Measurements from ENCODE around the gene FAM83G. TPM values are rescaled to one million over a fixed set of nuclear protein-coding genes. Genes with fewer than 3 reads are reported as not detected.
"Not testable (repeated sequence)": the region's sequence is repeated elsewhere in the genome, so short reads cannot be mapped to it uniquely, and the experiment has no call there.

Gene FAM83G, protein sequence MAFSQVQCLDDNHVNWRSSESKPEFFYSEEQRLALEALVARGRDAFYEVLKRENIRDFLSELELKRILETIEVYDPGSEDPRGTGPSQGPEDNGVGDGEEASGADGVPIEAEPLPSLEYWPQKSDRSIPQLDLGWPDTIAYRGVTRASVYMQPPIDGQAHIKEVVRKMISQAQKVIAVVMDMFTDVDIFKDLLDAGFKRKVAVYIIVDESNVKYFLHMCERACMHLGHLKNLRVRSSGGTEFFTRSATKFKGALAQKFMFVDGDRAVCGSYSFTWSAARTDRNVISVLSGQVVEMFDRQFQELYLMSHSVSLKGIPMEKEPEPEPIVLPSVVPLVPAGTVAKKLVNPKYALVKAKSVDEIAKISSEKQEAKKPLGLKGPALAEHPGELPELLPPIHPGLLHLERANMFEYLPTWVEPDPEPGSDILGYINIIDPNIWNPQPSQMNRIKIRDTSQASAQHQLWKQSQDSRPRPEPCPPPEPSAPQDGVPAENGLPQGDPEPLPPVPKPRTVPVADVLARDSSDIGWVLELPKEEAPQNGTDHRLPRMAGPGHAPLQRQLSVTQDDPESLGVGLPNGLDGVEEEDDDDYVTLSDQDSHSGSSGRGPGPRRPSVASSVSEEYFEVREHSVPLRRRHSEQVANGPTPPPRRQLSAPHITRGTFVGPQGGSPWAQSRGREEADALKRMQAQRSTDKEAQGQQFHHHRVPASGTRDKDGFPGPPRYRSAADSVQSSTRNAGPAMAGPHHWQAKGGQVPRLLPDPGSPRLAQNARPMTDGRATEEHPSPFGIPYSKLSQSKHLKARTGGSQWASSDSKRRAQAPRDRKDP
- total RNA-seq, result 5.8 TPM
- long read RNA-seq, partial matches to known transcripts, result 13 of 14 reads
- long read RNA-seq, other reads (novel, unspliced or antisense), result 1 of 14 reads

DNA sequence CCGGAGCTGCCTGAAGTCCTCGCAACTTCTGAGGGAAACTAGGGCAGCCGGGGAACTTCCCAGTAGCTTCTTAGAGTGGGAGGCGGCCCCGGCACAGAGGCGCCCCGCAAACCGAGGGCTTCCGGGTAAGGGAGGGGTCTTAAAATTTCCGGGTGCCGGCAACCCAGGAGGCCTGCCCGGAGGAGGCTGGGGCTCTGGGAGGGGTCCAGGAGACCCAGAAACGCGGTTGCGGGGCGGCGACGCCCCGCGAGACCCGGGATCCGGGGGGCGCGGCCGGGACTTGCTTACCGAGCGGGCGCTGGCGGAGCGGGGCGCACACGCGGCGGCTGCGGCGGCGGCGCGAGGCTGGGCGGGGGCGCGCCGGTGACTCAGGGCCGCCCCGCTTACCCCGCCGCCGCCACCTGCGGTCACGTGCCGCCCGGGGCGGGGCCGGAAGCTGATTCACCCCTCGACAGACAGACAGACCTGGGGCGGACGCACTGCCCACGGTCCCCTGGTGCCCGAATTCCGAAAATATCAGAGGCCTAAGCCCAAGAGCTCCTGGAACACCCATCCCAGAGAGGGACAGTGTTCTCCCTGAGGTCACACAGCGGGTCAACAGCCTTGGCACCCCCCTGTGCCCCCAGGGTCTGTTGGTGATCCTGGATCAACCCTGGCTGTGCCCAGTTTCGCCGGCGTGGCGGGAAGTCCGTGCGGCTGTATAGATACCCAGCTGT, at the start of gene FAM83G:
FAM83G (minus strand) TSS at position 344 of the 716 bp plus-strand sequence. CDS start 723 bp downstream, outside the sequence.
- ATAC-seq, result peak; percentile 88 to 94
- Histone ChIP-seq H3K4me1 (peaks cover 27% of the 10 kb centered on the region), H3K4me3 (peak within 1 kb of the TSS; percentile 71), H3K27ac (peak within 1 kb of the TSS; percentile 72), H3K9me3 (no peaks in the 10 kb centered on the region), H3K27me3 (ENCODE audit: low read depth) (no peaks in the 10 kb centered on the region), H3K36me3 (no peaks in the 10 kb centered on the region)
- intact Hi-C loops (cut with DNase I), result no loop called here
- peak; percentile 87 for DNase-seq
- TF ChIP-seq, protein P1, sequence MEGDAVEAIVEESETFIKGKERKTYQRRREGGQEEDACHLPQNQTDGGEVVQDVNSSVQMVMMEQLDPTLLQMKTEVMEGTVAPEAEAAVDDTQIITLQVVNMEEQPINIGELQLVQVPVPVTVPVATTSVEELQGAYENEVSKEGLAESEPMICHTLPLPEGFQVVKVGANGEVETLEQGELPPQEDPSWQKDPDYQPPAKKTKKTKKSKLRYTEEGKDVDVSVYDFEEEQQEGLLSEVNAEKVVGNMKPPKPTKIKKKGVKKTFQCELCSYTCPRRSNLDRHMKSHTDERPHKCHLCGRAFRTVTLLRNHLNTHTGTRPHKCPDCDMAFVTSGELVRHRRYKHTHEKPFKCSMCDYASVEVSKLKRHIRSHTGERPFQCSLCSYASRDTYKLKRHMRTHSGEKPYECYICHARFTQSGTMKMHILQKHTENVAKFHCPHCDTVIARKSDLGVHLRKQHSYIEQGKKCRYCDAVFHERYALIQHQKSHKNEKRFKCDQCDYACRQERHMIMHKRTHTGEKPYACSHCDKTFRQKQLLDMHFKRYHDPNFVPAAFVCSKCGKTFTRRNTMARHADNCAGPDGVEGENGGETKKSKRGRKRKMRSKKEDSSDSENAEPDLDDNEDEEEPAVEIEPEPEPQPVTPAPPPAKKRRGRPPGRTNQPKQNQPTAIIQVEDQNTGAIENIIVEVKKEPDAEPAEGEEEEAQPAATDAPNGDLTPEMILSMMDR (IDR thresholded peaks at IDR 0.05), result no peak

DNA sequence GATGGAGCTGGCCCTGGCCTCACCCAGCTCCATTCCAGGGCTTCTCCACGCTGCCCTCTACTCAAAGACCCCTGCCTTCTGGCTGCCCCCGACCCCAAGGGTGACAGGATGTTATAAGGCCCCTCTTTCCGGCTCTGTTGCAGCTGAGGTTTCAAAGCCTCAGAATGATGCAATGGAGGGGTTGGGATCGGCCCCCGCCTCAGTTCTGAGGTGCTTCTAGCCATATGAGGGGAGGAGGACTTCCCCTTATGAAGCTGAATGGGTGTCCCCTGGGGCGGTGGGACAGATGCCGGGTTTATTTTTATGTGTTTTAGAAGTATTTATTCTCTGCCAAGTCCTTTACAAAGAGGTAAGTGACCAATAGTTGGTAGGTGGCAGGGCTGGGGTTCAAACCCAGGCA, 44.3 kb upstream of the FAM83G start:
- H3K36me3 ChIP-seq; H3K27me3 ChIP-seq (ENCODE audit: low read depth); ATAC-seq; H3K27ac ChIP-seq; DNase-seq; H3K4me3 ChIP-seq; H3K4me1 ChIP-seq; intact Hi-C loops (cut with DNase I); H3K9me3 ChIP-seq: not testable (repeated sequence)

DNA sequence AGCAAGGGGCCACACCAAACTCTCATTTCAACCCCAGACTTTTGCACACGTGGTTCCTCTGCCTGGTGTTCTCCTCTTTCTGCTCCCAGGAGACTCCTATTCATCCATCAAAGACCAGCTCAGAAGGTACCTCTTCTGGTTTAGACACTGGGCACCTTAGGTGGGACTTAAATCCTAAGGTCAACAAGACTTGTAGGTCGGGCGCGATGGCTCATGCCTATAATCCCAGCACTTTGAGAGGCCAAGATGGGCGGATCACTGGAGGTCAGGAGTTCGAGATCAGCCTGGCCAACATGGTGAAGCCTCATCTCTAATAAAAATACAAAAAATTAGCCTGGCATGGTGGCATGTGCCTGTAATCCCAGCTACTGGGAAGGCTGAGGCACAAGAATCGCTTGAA, 42.9 kb upstream of the FAM83G start:
- DNase-seq; H3K36me3 ChIP-seq; ATAC-seq; intact Hi-C loops (cut with DNase I); H3K27me3 ChIP-seq (ENCODE audit: low read depth); H3K27ac ChIP-seq; H3K4me1 ChIP-seq; H3K9me3 ChIP-seq; H3K4me3 ChIP-seq: not testable (repeated sequence)

DNA sequence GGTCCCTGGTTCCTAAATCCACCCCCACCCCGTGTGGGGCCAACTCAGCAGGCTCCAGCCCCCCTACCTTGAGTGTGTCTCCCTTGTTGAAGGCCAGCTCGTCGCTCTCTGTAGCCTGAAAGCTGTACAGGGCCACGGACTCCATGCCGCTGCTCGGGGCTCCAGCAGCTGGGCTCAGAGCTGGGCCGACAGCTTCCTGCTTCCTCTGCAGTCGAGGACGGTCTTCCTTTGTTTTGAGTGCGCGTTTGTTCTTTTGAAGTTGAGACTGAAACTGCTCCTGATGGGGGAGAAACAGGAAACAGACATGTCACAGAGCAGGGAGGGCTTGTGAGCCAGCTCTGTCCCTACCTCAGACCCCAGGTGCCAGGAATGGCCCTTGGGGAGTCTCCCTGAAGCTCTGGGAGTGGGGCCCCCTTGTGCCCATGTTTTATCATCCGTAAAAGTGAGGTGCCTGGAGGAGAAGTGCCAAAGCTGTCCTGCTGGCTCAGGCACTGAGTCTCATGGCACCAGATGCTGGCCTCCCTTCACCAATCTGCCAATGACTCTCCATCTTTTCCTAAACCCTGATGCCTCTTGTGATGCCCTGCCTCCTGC, 42.3 kb upstream of the FAM83G start, which contains the start of gene GRAP:
GRAP (minus strand) TSS at position 176 of the 594 bp plus-strand sequence; CDS start at position 145, 31 bp downstream.
- peak; percentile 40 to 52 for ATAC-seq
- intact Hi-C loops (cut with DNase I), result not testable (repeated sequence)

DNA sequence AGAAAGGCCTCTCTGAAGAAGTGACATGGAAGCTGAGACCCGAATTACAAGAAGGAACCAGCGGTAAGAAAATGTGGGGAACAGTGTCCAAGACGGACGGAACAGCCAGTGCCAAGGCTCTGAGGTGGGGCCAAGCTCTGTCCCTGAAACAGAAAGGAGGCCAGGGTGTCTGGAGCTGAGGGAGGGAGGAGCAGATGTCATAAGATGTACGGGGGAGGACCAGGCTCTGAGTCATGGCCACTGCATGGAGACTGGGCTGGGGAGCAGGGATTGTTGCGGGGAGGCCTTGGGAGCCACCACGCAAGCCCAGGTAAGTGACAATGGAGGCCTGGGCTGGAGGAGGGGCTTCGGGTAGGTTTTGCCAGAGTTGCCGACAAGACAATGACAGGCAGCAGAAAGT, 40.1 kb upstream of the FAM83G start:
- H3K27me3 ChIP-seq (ENCODE audit: low read depth); ATAC-seq; H3K27ac ChIP-seq; intact Hi-C loops (cut with DNase I); H3K9me3 ChIP-seq; H3K4me3 ChIP-seq; DNase-seq; H3K36me3 ChIP-seq; H3K4me1 ChIP-seq: not testable (repeated sequence)

More for the DNA sequence above, 42.3 kb upstream of the FAM83G start, which contains the start of gene GRAP:
- not testable (repeated sequence) for H3K36me3 ChIP-seq; H3K27ac ChIP-seq; H3K9me3 ChIP-seq; DNase-seq; H3K27me3 ChIP-seq (ENCODE audit: low read depth); H3K4me3 ChIP-seq; H3K4me1 ChIP-seq

DNA sequence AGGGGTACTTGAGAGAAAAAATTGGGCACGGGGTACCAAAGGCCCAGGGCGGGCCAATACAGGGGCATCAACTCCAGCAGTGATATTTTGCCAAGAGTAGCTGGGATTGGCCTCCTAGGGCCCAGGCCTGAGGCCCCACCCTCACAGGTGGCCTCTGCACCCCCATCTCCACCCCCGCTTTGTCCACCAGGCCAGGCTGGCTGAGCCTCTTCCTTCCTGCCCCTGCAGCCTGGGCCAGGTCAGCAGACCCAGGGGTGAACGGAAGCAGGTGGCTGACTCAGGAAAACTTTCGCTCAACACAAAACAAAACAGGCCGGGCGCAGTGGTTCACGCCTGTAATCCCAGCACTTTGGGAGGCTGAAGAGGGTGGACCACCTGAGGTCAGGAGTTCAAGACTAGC, 38.5 kb upstream of the FAM83G start:
- H3K27me3 ChIP-seq (ENCODE audit: low read depth); intact Hi-C loops (cut with DNase I); ATAC-seq; H3K27ac ChIP-seq; H3K9me3 ChIP-seq; DNase-seq; H3K36me3 ChIP-seq; H3K4me3 ChIP-seq; H3K4me1 ChIP-seq: not testable (repeated sequence)

DNA sequence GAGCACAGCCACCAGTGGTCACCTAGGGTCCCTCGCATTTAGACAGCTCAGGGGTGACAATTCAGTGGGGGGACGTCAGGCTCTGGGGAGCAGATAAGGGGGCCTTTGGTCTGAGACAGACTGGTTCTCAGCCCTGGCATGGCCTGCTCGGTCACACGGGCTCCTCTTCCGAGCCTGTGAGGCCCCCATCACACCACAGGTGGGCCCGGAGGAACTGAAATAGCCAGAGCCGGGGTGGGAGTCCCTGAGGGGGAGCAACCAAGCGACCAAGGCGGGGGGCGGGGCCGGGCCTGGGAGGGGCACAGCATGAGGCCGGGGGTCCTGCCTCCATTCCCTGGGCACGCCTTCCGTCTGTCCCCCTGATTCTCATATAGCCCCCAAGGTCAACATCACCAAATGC, 37.8 kb upstream of the FAM83G start:
- H3K27ac ChIP-seq; H3K27me3 ChIP-seq (ENCODE audit: low read depth); H3K4me3 ChIP-seq; H3K36me3 ChIP-seq; DNase-seq; H3K4me1 ChIP-seq; H3K9me3 ChIP-seq; intact Hi-C loops (cut with DNase I); ATAC-seq: not testable (repeated sequence)

DNA sequence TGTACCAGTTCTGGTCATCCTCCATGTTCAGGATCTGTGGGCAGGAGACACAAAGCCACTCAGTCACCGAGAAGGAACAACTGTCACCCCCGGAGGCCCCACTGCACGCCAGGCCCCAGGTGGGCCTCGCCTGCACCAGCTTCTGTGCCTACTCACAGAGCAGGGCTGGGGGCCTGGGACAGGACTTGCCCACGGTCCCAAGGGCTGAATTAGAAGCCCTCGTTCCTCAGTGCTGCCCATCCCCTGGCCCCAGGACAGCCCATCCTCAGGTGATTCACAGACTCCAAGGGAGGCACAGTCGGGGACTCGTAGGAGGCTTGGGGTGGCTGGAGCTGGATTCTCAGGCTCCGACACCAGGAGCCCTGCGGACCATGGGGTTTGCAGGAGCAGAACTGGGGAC, 37.3 kb upstream of the FAM83G start:
- H3K27me3 ChIP-seq (ENCODE audit: low read depth); H3K36me3 ChIP-seq; DNase-seq; ATAC-seq; H3K27ac ChIP-seq; H3K9me3 ChIP-seq; H3K4me1 ChIP-seq; H3K4me3 ChIP-seq; intact Hi-C loops (cut with DNase I): not testable (repeated sequence)

DNA sequence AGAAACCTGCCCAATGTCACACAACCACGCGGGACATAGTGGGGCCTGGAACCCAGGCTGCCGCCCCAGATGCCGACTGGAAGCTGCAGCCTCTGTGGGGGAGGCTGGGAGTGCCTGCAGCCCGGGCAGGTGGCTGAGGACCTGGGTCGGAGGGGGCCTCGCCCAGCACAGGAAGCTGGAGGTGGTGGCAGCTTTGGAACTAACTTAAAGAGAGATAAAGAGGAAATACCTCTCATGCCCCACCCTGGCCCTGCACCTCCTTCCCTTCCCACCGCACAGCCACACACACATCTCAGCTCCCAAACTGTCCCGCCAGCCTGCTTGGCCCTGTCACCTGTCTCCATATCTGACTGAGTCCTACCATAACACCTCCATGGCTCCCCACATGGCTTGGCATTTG, 35.8 kb upstream of the FAM83G start:
- H3K36me3 ChIP-seq; H3K27me3 ChIP-seq (ENCODE audit: low read depth); H3K27ac ChIP-seq; H3K4me3 ChIP-seq; DNase-seq; ATAC-seq; H3K9me3 ChIP-seq; intact Hi-C loops (cut with DNase I); H3K4me1 ChIP-seq: not testable (repeated sequence)

DNA sequence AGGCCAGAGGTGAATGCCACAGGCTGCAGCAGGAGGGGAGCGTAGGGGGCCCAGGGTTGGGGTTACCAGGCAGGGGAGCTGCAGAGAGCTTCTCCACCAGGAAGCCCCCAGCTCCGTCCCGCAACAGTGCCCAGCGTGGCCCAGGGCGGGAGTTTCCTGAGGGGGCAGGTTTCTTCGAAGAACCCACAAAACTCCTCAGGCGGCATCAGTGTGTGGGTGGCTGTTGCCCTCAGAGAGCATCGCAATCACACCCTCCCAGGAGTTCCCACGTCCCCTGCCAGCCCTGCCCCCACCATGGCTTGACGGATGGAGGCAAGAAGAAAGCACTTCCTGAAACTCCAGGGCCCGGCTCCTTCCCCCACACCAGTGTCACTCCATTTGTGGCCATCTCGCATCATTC, 34.2 kb upstream of the FAM83G start:
- intact Hi-C loops (cut with DNase I); H3K27ac ChIP-seq; H3K9me3 ChIP-seq; H3K4me1 ChIP-seq; H3K27me3 ChIP-seq (ENCODE audit: low read depth); DNase-seq; H3K4me3 ChIP-seq; H3K36me3 ChIP-seq: not testable (repeated sequence)
- peak in 1 of 2 donors; percentile 5 for ATAC-seq

DNA sequence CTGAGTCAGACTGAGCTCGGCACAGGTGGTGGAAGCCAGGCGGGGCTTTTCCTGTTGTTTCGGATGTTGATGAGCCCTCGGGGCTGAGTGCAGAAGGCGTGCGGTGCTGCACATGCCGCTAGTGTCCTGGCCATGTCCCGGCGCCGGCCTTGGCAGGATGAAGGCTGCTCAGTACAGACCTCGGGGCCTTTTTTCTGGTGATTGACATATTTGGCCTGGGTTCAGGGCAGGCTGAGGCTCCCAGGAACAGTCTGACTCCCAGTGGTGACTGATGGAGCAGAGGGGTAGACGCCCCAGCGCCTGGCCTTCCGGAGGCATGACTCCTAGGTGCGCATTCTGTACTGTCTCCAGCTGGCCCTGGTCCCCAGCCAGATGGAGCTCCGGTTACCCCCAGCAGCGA, 33.4 kb upstream of the FAM83G start:
- H3K9me3 ChIP-seq; DNase-seq; H3K27me3 ChIP-seq (ENCODE audit: low read depth); intact Hi-C loops (cut with DNase I); H3K27ac ChIP-seq; H3K4me3 ChIP-seq; H3K4me1 ChIP-seq; H3K36me3 ChIP-seq: not testable (repeated sequence)
- peak; percentile 50 to 66 for ATAC-seq

DNA sequence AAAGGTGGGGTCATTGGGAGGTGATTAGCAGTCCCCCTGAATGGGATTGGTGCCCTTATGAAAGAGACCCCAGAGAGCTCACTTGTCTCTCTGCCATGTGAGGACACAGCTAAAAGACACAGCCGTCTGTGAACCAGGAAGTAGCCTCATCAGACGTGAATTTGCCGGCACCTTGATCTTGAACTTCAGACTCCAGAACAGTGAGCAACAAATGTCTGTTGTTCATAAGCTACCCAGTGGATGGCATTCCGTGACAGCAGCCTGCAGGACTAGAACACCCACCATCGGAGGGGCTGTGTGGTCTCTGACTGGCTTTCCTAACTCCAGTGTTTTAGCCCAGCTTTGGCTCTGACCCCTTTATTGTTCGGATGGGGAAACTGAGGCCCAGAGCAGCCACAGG, 33.0 kb upstream of the FAM83G start:
- intact Hi-C loops (cut with DNase I); H3K27ac ChIP-seq; H3K9me3 ChIP-seq; H3K27me3 ChIP-seq (ENCODE audit: low read depth); DNase-seq; H3K4me1 ChIP-seq; H3K4me3 ChIP-seq; H3K36me3 ChIP-seq; ATAC-seq: not testable (repeated sequence)

Measured in lower lobe of right lung (tissue), 2 donors.